HCT116 (cell line): ENCODE measurements around the gene MICAL3. TPM values are rescaled to one million over a fixed set of nuclear protein-coding genes. Genes with fewer than 3 reads are reported as not detected.

Experiments
- ATAC-seq: fragments of 200-7000 bp; cut with Tn5 transposase; 2 replicates; pipeline ENCODE4 v1.9.1; 2020; ENCODE audit warnings: mild to moderate bottlenecking, moderate library complexity
- BruUV-seq: library from RNA; stranded (reverse); fragments of 400-500 nt; replicated peaks from 2 replicates; lab custom pipeline; 2021; lab: Mats Ljungman, UMichigan
- CTCF ChIA-PET: fragments of 300-600 bp; sonication (Branson Sonifier 250); formaldehyde crosslinking; loops from one replicate; lab custom pipeline; 2021; ENCODE audit warnings: antibody characterized with exemption; lab: Charles Lee
- POLR2A ChIA-PET: fragments of 300-600, 350-600 bp; sonication (Branson Sonifier 250); formaldehyde crosslinking; loops from one replicate; lab custom pipeline; 2021; ENCODE audit warnings: antibody characterized with exemption; lab: Charles Lee
- RAD21 ChIA-PET, 2 experiments: fragments of 300-600 bp; sonication (Branson Sonifier 250); formaldehyde crosslinking; loops; one replicate each; lab custom pipeline; 2023; ENCODE audit warnings: low total read pairs in 2 of 2; ENCODE audit not compliant: uncharacterized antibody in 2 of 2, unreplicated experiment in 2 of 2, low non-redundant PET in 1 of 2; lab: Charles Lee
- DNase-seq: peaks from one replicate; pipeline ENCODE4 v3.0.0-alpha.2; 2010; ENCODE audit warnings: low read depth, low spot score
- H2AFZ ChIP-seq: fragments of 200-600 bp; shearing (Covaris generic), sonication (generic); 2 replicates; pipeline ENCODE4 v1.6.1; 2017; ENCODE audit warnings: low read depth, mixed run types, mixed read lengths, antibody characterized with exemption, low read length; ENCODE audit not compliant: poor library complexity, severe bottlenecking
- H3K27ac ChIP-seq: 2 replicates; pipeline ENCODE4 v1.5.1; 2012; ENCODE audit warnings: low read depth, low read length
- H3K27me3 ChIP-seq: fragments of 200-600 bp; sonication (generic); 2 replicates; pipeline ENCODE4 v1.6.1; 2016; ENCODE audit warnings: mixed run types, low read length, mixed read lengths; ENCODE audit not compliant: insufficient read depth
- H3K36me3 ChIP-seq, 2 experiments: fragments of 200-500 bp in 1 of 2; fragments of 200-600 bp in 1 of 2; sonication (Bioruptor generic) in 1 of 2; sonication (generic) in 1 of 2; 2 replicates each; pipeline versions ENCODE4 v1.5.1 to v1.6.1; 2014 to 2016; ENCODE audit warnings: low read length in 2 of 2, inconsistent platforms in 1 of 2, mixed read lengths in 1 of 2, mixed run types in 1 of 2; ENCODE audit not compliant: insufficient read depth in 2 of 2, control insufficient read depth in 1 of 2
- H3K4me1 ChIP-seq, 2 experiments: fragments of 200-600 bp in 1 of 2; sonication (generic) in 1 of 2; 2 replicates each; pipeline versions ENCODE4 v1.5.1 to v1.6.1; 2012 to 2017; ENCODE audit warnings: low read length in 2 of 2, inconsistent platforms in 1 of 2, mild to moderate bottlenecking in 1 of 2, mixed read lengths in 1 of 2, mixed run types in 1 of 2, moderate library complexity in 1 of 2; ENCODE audit not compliant: insufficient read depth in 2 of 2, control insufficient read depth in 1 of 2
- H3K4me2 ChIP-seq: fragments of 200-600 bp; sonication (generic); 2 replicates; pipeline ENCODE4 v1.6.1; 2017; ENCODE audit warnings: mixed run types, low read length, mixed read lengths
- H3K4me3 ChIP-seq, 2 experiments: fragments of 200-600 bp in 1 of 2; sonication (generic) in 1 of 2; replicated peaks in 1 of 2; 2 replicates each; pipeline ENCODE4 v1.5.1; 2011 to 2016; ENCODE audit warnings: low read length in 2 of 2, control low read depth in 1 of 2, low read depth in 1 of 2, mild to moderate bottlenecking in 1 of 2, mixed read lengths in 1 of 2, mixed run types in 1 of 2
- H3K79me2 ChIP-seq: fragments of 200-600 bp; sonication (generic); 2 replicates; pipeline ENCODE4 v1.6.1; 2017; ENCODE audit warnings: mild to moderate bottlenecking, mixed run types, low read length, moderate library complexity, mixed read lengths; ENCODE audit not compliant: insufficient read depth
- H3K9ac ChIP-seq: fragments of 200-600 bp; sonication (generic); 2 replicates; pipeline ENCODE4 v1.6.1; 2016; ENCODE audit warnings: low read length, mixed read lengths
- H3K9me2 ChIP-seq: fragments of 200-600 bp; sonication (generic), shearing (Covaris generic); 2 replicates; pipeline ENCODE4 v1.6.1; 2017; ENCODE audit warnings: mixed run types, mild to moderate bottlenecking, moderate library complexity; ENCODE audit not compliant: insufficient read depth
- H3K9me3 ChIP-seq, 2 experiments: fragments of 200-500 bp in 1 of 2; fragments of 200-600 bp in 1 of 2; sonication (Bioruptor generic) in 1 of 2; sonication (generic) in 1 of 2; 2 replicates each; pipeline ENCODE4 v1.6.1; 2014 to 2017; ENCODE audit warnings: low read length in 2 of 2, mixed read lengths in 2 of 2, inconsistent platforms in 1 of 2, low read depth in 1 of 2, mild to moderate bottlenecking in 1 of 2, mixed run types in 1 of 2, moderate library complexity in 1 of 2; ENCODE audit not compliant: control insufficient read depth in 1 of 2, insufficient read depth in 1 of 2
- H4K20me1 ChIP-seq: fragments of 200-600 bp; sonication (generic), shearing (Covaris generic); 2 replicates; pipeline ENCODE4 v1.6.1; 2017; ENCODE audit warnings: mixed run types, mild to moderate bottlenecking, moderate library complexity; ENCODE audit not compliant: insufficient read depth
- EZH2 ChIP-seq: fragments of 200-600 bp; sonication (generic); IDR thresholded peaks from 2 replicates; pipeline ENCODE4 v1.6.1; 2017; ENCODE audit warnings: antibody characterized with exemption, mixed run types
- EZH2phosphoT487 ChIP-seq: fragments of 200-600 bp; IDR thresholded peaks from 2 replicates; pipeline ENCODE4 v1.6.1; 2018; ENCODE audit warnings: antibody characterized with exemption, borderline replicate concordance
- JUND ChIP-seq: IDR thresholded peaks from 2 replicates; pipeline ENCODE4 v1.6.1; 2012
- POLR2A ChIP-seq: IDR thresholded peaks from 2 replicates; pipeline ENCODE4 v1.7.0; 2011; ENCODE audit warnings: borderline replicate concordance; ENCODE audit not compliant: insufficient read depth, insufficient read length; ENCODE audit errors: extremely low read depth
- ZNF274 ChIP-seq: fragments of 200-500 bp; sonication (Bioruptor generic); IDR thresholded peaks from 2 replicates; pipeline ENCODE4 v1.6.1; 2014; ENCODE audit warnings: mild to moderate bottlenecking, low read depth, low read length, inconsistent platforms
- intact Hi-C: fragments of 100-400 bp; cut with micrococcal nuclease; formaldehyde crosslinking; loops from 2 replicates; pipeline ENCODE4 v1.10.0; 2022
- total RNA-seq: library from RNA; stranded (reverse); gene quantifications from one replicate; pipeline ENCODE4 v1.2.1, GENCODE V29; 2021; ENCODE audit not compliant: unreplicated experiment
- TF ChIP-seq, protein P1 (sequence below): IDR thresholded peaks from 2 replicates; pipeline ENCODE4 v1.6.1; 2012
- TF ChIP-seq, protein P2 (sequence below): IDR thresholded peaks from 2 replicates; pipeline ENCODE4 v1.6.1; 2012; ENCODE audit warnings: low read depth

MICAL3 gene
- total RNA-seq, 1 experiment from 2014 or later: 30.8 TPM

DNA sequence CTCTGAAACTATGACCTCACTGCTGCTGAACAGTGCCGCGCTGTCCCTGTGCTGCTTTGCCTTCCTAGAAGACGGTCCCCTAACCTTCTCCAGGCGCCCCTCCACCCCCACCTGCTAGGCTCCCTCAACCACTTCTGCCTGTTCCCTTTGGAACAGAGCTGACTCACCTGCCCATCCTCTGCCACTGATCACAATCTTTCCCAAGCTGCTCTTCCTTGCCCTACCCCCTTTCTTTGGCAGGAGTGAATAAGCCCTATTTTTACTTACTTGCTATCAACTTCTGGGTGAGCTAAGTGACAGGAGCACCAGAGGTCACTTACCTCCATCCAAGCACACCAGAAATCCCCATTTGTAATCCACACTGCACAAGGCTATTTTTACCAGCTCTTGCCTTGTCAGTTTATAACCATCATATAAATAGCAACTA lies 134.1 kb downstream of the MICAL3 start:
- H3K4me1 ChIP-seq: no peaks in the 10 kb centered on the region
- ChIA-PET RAD21 (no interaction called here), CTCF (interaction anchor here (1.4 kb wide), 1 partner anchor 186 kb away, joined by 3 read pairs; no protein-coding TSS in a partner anchor)

More for the DNA sequence above, 134.1 kb downstream of the MICAL3 start:
- no peak overlapping the region for H3K4me3 ChIP-seq
- no peaks in the 10 kb centered on the region for H3K9me3 ChIP-seq
- POLR2A ChIA-PET: no interaction called here
- H3K27me3 ChIP-seq: no peaks in the 10 kb centered on the region
- H3K27ac ChIP-seq: no peak overlapping the region
- no peak overlapping the region for H3K9ac ChIP-seq
- no peak overlapping the region for H2AFZ ChIP-seq
- no peaks in the 10 kb centered on the region for H4K20me1 ChIP-seq
- no peak overlapping the region for H3K4me2 ChIP-seq
- intact Hi-C loops: no loop called here
- no peaks in the 10 kb centered on the region for H3K79me2 ChIP-seq
- no peak for ATAC-seq
- TF ChIP-seq, protein P1, sequence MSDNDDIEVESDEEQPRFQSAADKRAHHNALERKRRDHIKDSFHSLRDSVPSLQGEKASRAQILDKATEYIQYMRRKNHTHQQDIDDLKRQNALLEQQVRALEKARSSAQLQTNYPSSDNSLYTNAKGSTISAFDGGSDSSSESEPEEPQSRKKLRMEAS: no peak
- TF ChIP-seq, protein P2, sequence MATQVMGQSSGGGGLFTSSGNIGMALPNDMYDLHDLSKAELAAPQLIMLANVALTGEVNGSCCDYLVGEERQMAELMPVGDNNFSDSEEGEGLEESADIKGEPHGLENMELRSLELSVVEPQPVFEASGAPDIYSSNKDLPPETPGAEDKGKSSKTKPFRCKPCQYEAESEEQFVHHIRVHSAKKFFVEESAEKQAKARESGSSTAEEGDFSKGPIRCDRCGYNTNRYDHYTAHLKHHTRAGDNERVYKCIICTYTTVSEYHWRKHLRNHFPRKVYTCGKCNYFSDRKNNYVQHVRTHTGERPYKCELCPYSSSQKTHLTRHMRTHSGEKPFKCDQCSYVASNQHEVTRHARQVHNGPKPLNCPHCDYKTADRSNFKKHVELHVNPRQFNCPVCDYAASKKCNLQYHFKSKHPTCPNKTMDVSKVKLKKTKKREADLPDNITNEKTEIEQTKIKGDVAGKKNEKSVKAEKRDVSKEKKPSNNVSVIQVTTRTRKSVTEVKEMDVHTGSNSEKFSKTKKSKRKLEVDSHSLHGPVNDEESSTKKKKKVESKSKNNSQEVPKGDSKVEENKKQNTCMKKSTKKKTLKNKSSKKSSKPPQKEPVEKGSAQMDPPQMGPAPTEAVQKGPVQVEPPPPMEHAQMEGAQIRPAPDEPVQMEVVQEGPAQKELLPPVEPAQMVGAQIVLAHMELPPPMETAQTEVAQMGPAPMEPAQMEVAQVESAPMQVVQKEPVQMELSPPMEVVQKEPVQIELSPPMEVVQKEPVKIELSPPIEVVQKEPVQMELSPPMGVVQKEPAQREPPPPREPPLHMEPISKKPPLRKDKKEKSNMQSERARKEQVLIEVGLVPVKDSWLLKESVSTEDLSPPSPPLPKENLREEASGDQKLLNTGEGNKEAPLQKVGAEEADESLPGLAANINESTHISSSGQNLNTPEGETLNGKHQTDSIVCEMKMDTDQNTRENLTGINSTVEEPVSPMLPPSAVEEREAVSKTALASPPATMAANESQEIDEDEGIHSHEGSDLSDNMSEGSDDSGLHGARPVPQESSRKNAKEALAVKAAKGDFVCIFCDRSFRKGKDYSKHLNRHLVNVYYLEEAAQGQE: no peak
- no peak for TF ChIP-seq JUND
- no peak for TF ChIP-seq POLR2A
- TF ChIP-seq ZNF274: no peak
- no peak for TF ChIP-seq EZH2
- no peak for TF ChIP-seq EZH2phosphoT487
- DNase-seq: no peak
- peaks cover 41 to 44% of the 10 kb centered on the region in 2 experiments; a peak in 3 of 4 replicates for H3K36me3 ChIP-seq
- no TSS peak for BruUV-seq
- no peaks in the 10 kb centered on the region for H3K9me2 ChIP-seq
